GM23338 (cell line): ENCODE measurements around the gene ICAM5.

Experiments
- CREB1 ChIP-seq: fragments of 250-450 bp; sonication (Bioruptor Pico); IDR thresholded peaks from 2 replicates; pipeline ENCODE4 v1.5.0; 2020; ENCODE audit warnings: low read depth, mild to moderate bottlenecking, moderate library complexity
- EZH2 ChIP-seq: fragments of 200-600 bp; sonication (generic); IDR thresholded peaks from one replicate; pipeline ENCODE4 v1.8.0; 2017; ENCODE audit warnings: antibody characterized with exemption, mild to moderate bottlenecking, low read depth; ENCODE audit not compliant: unreplicated experiment
- EZH2phosphoT487 ChIP-seq: fragments of 200-600 bp; sonication (generic); IDR thresholded peaks from one replicate; pipeline ENCODE4 v1.8.1; 2018; ENCODE audit warnings: antibody characterized with exemption; ENCODE audit not compliant: unreplicated experiment
- JUNB ChIP-seq: IDR thresholded peaks from one replicate; pipeline ENCODE4 v1.6.1; 2016; ENCODE audit warnings: antibody characterized with exemption; ENCODE audit not compliant: unreplicated experiment
- NANOG ChIP-seq: IDR thresholded peaks from 2 replicates; pipeline ENCODE4 v1.6.1; 2016; ENCODE audit warnings: antibody characterized with exemption, borderline replicate concordance
- POLR2AphosphoS5 ChIP-seq: IDR thresholded peaks from 2 replicates; pipeline ENCODE4 v1.6.1; 2016; ENCODE audit warnings: antibody characterized with exemption, low read depth
- STAT1 ChIP-seq: IDR thresholded peaks from one replicate; pipeline ENCODE4 v1.6.1; 2016; ENCODE audit warnings: antibody characterized with exemption; ENCODE audit not compliant: unreplicated experiment
- ZNF114 ChIP-seq: fragments of 250-450 bp; sonication (Bioruptor Pico); IDR thresholded peaks from 2 replicates; pipeline ENCODE4 v1.5.0; 2020; ENCODE audit warnings: mild to moderate bottlenecking, moderate library complexity
- ZNF331 ChIP-seq: fragments of 250-450 bp; sonication (Bioruptor Pico); IDR thresholded peaks from 2 replicates; pipeline ENCODE4 v1.5.0; 2020; ENCODE audit warnings: low read depth, mild to moderate bottlenecking, moderate library complexity
- TF ChIP-seq, protein P1 (sequence below), 2 experiments: fragments of 200-600 bp in 1 of 2; sonication (generic) in 1 of 2; conservative IDR thresholded peaks; 2 replicates each; pipeline versions ENCODE4 v1.5.1 to v1.6.1; 2016 to 2017; ENCODE audit warnings: antibody characterized with exemption in 2 of 2, low read depth in 2 of 2, mild to moderate bottlenecking in 2 of 2, moderate library complexity in 1 of 2
- TF ChIP-seq, protein P2 (sequence below): IDR thresholded peaks from one replicate; pipeline ENCODE4 v1.6.1; 2018; ENCODE audit warnings: antibody characterized with exemption; ENCODE audit not compliant: unreplicated experiment
- TF ChIP-seq, protein P3 (sequence below): IDR thresholded peaks from 2 replicates; pipeline ENCODE4 v1.6.1; 2016; ENCODE audit warnings: antibody characterized with exemption
- TF ChIP-seq, protein P4 (sequence below): fragments of 250-450 bp; sonication (Bioruptor Pico); IDR thresholded peaks from 2 replicates; pipeline ENCODE4 v1.5.0; 2020; ENCODE audit warnings: mild to moderate bottlenecking, moderate library complexity

DNA sequence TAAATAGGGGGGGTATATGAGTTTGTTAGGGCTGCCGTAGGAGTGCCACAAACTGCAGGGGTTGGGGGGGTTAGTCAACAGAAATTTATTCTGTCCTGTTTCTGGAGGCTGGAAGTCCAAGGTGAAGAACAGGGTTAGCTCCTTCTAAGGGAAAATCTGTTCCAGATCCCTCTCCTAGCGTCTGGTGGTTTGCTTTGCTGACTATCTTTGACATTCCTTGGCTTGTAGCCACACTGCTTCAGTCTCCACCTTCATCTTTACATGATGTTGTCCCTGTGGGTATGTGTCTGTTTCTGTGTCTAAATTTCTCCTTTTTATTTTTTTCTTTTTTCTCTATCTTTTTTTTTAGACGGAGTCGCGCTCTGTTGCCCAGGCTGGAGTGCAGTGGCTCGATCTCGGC is 27.0 kb upstream of the ICAM5 start:
- TF ChIP-seq, protein P1, sequence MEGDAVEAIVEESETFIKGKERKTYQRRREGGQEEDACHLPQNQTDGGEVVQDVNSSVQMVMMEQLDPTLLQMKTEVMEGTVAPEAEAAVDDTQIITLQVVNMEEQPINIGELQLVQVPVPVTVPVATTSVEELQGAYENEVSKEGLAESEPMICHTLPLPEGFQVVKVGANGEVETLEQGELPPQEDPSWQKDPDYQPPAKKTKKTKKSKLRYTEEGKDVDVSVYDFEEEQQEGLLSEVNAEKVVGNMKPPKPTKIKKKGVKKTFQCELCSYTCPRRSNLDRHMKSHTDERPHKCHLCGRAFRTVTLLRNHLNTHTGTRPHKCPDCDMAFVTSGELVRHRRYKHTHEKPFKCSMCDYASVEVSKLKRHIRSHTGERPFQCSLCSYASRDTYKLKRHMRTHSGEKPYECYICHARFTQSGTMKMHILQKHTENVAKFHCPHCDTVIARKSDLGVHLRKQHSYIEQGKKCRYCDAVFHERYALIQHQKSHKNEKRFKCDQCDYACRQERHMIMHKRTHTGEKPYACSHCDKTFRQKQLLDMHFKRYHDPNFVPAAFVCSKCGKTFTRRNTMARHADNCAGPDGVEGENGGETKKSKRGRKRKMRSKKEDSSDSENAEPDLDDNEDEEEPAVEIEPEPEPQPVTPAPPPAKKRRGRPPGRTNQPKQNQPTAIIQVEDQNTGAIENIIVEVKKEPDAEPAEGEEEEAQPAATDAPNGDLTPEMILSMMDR (conservative IDR thresholded peaks at IDR 0.05; ENCODE audit: low read depth in 2 of 2): no peak
- TF ChIP-seq, protein P2, sequence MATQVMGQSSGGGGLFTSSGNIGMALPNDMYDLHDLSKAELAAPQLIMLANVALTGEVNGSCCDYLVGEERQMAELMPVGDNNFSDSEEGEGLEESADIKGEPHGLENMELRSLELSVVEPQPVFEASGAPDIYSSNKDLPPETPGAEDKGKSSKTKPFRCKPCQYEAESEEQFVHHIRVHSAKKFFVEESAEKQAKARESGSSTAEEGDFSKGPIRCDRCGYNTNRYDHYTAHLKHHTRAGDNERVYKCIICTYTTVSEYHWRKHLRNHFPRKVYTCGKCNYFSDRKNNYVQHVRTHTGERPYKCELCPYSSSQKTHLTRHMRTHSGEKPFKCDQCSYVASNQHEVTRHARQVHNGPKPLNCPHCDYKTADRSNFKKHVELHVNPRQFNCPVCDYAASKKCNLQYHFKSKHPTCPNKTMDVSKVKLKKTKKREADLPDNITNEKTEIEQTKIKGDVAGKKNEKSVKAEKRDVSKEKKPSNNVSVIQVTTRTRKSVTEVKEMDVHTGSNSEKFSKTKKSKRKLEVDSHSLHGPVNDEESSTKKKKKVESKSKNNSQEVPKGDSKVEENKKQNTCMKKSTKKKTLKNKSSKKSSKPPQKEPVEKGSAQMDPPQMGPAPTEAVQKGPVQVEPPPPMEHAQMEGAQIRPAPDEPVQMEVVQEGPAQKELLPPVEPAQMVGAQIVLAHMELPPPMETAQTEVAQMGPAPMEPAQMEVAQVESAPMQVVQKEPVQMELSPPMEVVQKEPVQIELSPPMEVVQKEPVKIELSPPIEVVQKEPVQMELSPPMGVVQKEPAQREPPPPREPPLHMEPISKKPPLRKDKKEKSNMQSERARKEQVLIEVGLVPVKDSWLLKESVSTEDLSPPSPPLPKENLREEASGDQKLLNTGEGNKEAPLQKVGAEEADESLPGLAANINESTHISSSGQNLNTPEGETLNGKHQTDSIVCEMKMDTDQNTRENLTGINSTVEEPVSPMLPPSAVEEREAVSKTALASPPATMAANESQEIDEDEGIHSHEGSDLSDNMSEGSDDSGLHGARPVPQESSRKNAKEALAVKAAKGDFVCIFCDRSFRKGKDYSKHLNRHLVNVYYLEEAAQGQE: no peak
- TF ChIP-seq EZH2phosphoT487 (no peak), POLR2AphosphoS5 (no peak), JUNB (no peak), STAT1 (no peak), EZH2 (no peak), ZNF114 (CRISPR knock-in tag) (no peak), NANOG (no peak), CREB1 (no peak), ZNF331 (CRISPR knock-in tag) (no peak)
- TF ChIP-seq, protein P3, sequence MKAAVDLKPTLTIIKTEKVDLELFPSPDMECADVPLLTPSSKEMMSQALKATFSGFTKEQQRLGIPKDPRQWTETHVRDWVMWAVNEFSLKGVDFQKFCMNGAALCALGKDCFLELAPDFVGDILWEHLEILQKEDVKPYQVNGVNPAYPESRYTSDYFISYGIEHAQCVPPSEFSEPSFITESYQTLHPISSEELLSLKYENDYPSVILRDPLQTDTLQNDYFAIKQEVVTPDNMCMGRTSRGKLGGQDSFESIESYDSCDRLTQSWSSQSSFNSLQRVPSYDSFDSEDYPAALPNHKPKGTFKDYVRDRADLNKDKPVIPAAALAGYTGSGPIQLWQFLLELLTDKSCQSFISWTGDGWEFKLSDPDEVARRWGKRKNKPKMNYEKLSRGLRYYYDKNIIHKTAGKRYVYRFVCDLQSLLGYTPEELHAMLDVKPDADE: no peak
- TF ChIP-seq, protein P4, sequence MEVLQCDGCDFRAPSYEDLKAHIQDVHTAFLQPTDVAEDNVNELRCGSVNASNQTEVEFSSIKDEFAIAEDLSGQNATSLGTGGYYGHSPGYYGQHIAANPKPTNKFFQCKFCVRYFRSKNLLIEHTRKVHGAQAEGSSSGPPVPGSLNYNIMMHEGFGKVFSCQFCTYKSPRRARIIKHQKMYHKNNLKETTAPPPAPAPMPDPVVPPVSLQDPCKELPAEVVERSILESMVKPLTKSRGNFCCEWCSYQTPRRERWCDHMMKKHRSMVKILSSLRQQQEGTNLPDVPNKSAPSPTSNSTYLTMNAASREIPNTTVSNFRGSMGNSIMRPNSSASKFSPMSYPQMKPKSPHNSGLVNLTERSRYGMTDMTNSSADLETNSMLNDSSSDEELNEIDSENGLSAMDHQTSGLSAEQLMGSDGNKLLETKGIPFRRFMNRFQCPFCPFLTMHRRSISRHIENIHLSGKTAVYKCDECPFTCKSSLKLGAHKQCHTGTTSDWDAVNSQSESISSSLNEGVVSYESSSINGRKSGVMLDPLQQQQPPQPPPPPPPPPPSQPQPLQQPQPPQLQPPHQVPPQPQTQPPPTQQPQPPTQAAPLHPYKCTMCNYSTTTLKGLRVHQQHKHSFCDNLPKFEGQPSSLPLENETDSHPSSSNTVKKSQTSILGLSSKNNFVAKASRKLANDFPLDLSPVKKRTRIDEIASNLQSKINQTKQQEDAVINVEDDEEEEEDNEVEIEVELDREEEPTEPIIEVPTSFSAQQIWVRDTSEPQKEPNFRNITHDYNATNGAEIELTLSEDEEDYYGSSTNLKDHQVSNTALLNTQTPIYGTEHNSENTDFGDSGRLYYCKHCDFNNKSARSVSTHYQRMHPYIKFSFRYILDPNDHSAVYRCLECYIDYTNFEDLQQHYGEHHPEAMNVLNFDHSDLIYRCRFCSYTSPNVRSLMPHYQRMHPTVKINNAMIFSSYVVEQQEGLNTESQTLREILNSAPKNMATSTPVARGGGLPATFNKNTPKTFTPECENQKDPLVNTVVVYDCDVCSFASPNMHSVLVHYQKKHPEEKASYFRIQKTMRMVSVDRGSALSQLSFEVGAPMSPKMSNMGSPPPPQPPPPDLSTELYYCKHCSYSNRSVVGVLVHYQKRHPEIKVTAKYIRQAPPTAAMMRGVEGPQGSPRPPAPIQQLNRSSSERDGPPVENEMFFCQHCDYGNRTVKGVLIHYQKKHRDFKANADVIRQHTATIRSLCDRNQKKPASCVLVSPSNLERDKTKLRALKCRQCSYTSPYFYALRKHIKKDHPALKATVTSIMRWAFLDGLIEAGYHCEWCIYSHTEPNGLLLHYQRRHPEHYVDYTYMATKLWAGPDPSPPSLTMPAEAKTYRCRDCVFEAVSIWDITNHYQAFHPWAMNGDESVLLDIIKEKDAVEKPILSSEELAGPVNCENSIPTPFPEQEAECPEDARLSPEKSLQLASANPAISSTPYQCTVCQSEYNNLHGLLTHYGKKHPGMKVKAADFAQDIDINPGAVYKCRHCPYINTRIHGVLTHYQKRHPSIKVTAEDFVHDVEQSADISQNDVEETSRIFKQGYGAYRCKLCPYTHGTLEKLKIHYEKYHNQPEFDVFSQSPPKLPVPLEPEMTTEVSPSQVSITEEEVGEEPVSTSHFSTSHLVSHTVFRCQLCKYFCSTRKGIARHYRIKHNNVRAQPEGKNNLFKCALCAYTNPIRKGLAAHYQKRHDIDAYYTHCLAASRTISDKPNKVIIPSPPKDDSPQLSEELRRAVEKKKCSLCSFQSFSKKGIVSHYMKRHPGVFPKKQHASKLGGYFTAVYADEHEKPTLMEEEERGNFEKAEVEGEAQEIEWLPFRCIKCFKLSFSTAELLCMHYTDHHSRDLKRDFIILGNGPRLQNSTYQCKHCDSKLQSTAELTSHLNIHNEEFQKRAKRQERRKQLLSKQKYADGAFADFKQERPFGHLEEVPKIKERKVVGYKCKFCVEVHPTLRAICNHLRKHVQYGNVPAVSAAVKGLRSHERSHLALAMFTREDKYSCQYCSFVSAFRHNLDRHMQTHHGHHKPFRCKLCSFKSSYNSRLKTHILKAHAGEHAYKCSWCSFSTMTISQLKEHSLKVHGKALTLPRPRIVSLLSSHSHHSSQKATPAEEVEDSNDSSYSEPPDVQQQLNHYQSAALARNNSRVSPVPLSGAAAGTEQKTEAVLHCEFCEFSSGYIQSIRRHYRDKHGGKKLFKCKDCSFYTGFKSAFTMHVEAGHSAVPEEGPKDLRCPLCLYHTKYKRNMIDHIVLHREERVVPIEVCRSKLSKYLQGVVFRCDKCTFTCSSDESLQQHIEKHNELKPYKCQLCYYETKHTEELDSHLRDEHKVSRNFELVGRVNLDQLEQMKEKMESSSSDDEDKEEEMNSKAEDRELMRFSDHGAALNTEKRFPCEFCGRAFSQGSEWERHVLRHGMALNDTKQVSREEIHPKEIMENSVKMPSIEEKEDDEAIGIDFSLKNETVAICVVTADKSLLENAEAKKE (CRISPR knock-in tag): no peak
